GM19239 (cell line): ENCODE results near the gene RUNX1.

ENCODE experiments used
- DNase-seq: peaks from one replicate; pipeline ENCODE4 v3.0.0; 2011; ENCODE audit warnings: low spot score; ENCODE audit not compliant: insufficient read length
- FAIRE-seq: peaks from 2 replicates; lab custom pipeline; 2011; peaks lifted over from hg19 to GRCh38; lab: Jason Lieb, UNC

Gene RUNX1

GRCh38 chr21:34889676-34890469, 159.2 kb downstream of the RUNX1 start:
- peak; percentile 76 for DNase-seq

GRCh38 chr21:34889320-34889675, 159.8 kb downstream of the RUNX1 start:
- no peak for DNase-seq
- peak; percentile 60 for FAIRE-seq

More at GRCh38 chr21:34889676-34890469, 159.2 kb downstream of the RUNX1 start:
- FAIRE-seq = no peak

GRCh38 chr21:34888569-34889319, 160.4 kb downstream of the RUNX1 start:
- peak; percentile 75 for DNase-seq
- peak; percentile 4 for FAIRE-seq

GRCh38 chr21:34887725-34888568, 161.2 kb downstream of the RUNX1 start:
- DNase-seq = peak; percentile 62
- peak; percentile 87 for FAIRE-seq

GRCh38 chr21:34887105-34887442, 162.0 kb downstream of the RUNX1 start:
- DNase-seq (no peak), FAIRE-seq (peak; percentile 66)

GRCh38 chr21:34886240-34887104, 162.6 kb downstream of the RUNX1 start:
- peak; percentile 54 for FAIRE-seq
- no peak for DNase-seq

GRCh38 chr21:34885626-34886239, 163.4 kb downstream of the RUNX1 start:
- DNase-seq = no peak
- no peak for FAIRE-seq

GRCh38 chr21:34885125-34885524, 164.0 kb downstream of the RUNX1 start:
- FAIRE-seq (no peak), DNase-seq (no peak)

GRCh38 chr21:34884346-34884929, 164.7 kb downstream of the RUNX1 start:
- DNase-seq (no peak), FAIRE-seq (no peak)

- DNase-seq (no peak), FAIRE-seq (peak; percentile 68)
Measured at GRCh38 chr21:34883491-34884271, 165.4 kb downstream of the RUNX1 start.

- peak; percentile 82 for FAIRE-seq
- no peak for DNase-seq
Measured at GRCh38 chr21:34882719-34883131, 166.4 kb downstream of the RUNX1 start.

GRCh38 chr21:34881839-34882371, 167.2 kb downstream of the RUNX1 start:
- no peak for FAIRE-seq

GRCh38 chr21:34881421-34881820, 167.7 kb downstream of the RUNX1 start:
- DNase-seq (no peak), FAIRE-seq (no peak)

More at GRCh38 chr21:34881839-34882371, 167.2 kb downstream of the RUNX1 start:
- DNase-seq = no peak

- FAIRE-seq (no peak), DNase-seq (no peak)
Measured at GRCh38 chr21:34880401-34880800, 168.7 kb downstream of the RUNX1 start.

GRCh38 chr21:34878940-34879339, 170.2 kb downstream of the RUNX1 start:
- no peak for DNase-seq
- FAIRE-seq = no peak

- no peak for FAIRE-seq
- DNase-seq = no peak
Measured at GRCh38 chr21:34878501-34878900, 170.6 kb downstream of the RUNX1 start.

GRCh38 chr21:34877485-34878128, 171.5 kb downstream of the RUNX1 start:
- no peak for FAIRE-seq
- DNase-seq = no peak
